Measurements from ENCODE around the gene TNS3. TPM values are rescaled to one million over a fixed set of nuclear protein-coding genes. Genes with fewer than 3 reads are reported as not detected.

The TNS3 gene
- polyA plus RNA-seq, 3 donors, result 5.2 to 30.3 (median 7.9) TPM

DNA sequence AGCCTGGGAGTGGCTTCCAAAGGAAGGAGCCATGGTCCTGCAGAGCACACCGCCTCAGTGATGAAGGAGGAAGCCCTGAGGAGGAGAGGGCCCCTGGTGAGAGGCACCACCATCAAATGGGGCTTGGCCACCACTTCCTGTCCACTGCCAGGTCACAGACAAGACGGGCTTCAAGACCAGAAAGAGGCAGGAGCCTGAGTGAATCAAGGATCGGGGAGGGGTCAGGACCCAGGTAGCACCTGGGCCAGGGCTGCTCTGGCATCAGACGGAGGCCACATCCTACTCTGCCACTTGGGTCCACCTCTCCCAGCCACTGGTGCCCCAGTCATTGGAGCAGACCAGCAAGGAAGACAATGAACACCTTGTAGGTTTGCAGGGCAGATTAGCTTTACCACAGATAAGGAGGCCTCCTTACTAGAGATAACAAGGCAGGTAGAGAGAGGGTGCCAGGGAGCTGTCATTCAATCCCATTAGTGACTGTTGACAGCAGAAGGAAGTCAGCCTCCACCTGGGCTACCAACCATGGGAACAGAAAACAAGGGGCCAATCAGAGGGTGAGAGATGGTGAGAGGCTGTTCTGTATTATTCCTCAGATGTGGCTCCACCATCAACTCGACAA, 143.4 kb downstream of the TNS3 start:
- H4K20me1 ChIP-seq (ENCODE audit: insufficient read depth, low read length), result peaks cover 60% of the 10 kb centered on the region
- Mint-ChIP-seq H3K36me3 (peaks cover 59 to 72% of the 10 kb centered on the region in 2 donors), H3K27ac (peak overlapping the region in 3 of 7 donors; percentile 31 to 54 (median 32)), H3K4me1 (no peaks in the 10 kb centered on the region), H3K9me3 (no peaks in the 10 kb centered on the region), H3K4me3 (no peak overlapping the region), H3K27me3 (ENCODE audit: low read depth in 3 of 3) (no peaks in the 10 kb centered on the region)
- no peak overlapping the region for H3K4me3 ChIP-seq (replicated peaks in 1 of 3; ENCODE audit: low read depth in 2 of 3, low read length in 3 of 3)
- no peak overlapping the region for H2AFZ ChIP-seq (ENCODE audit: insufficient read depth, low read depth, low read length, poor library complexity, severe bottlenecking)
- no peak overlapping the region for H3K9ac ChIP-seq (ENCODE audit: insufficient read depth, low read length, poor library complexity, severe bottlenecking)
- intact Hi-C loops (cut with micrococcal nuclease), result loop anchor here in 1 of 2 donors (10.0 kb wide), 1 partner anchor 376 kb away; no protein-coding TSS in a partner anchor
- H3K79me2 ChIP-seq (ENCODE audit: insufficient read depth, low read length), result peaks cover 19% of the 10 kb centered on the region
- no peaks in the 10 kb centered on the region for H3K4me1 ChIP-seq (ENCODE audit: control insufficient read depth in 1 of 2, insufficient read depth in 2 of 2, low read length in 2 of 2)
- H3K27me3 ChIP-seq (ENCODE audit: control insufficient read depth in 2 of 2, insufficient read depth in 2 of 2, low read length in 2 of 2), result no peaks in the 10 kb centered on the region
- H3K27ac ChIP-seq (ENCODE audit: low read depth in 1 of 2, low read length in 2 of 2), result peak overlapping the region in 1 of 2 donors; percentile 22
- no peaks in the 10 kb centered on the region for H3K9me3 ChIP-seq (replicated peaks in 1 of 2; ENCODE audit: control insufficient read depth in 1 of 2, insufficient read depth in 1 of 2, low read length in 2 of 2)
- 87% methylated on average over 5 of the region's 5 CpGs for WGBS (ENCODE audit: insufficient coverage)
- H3K36me3 ChIP-seq (replicated peaks in 1 of 2; ENCODE audit: control insufficient read depth in 1 of 2, insufficient read depth in 2 of 2, low read length in 2 of 2), result peaks cover 62 to 70% of the 10 kb centered on the region in 2 donors
- TF ChIP-seq, protein P1, sequence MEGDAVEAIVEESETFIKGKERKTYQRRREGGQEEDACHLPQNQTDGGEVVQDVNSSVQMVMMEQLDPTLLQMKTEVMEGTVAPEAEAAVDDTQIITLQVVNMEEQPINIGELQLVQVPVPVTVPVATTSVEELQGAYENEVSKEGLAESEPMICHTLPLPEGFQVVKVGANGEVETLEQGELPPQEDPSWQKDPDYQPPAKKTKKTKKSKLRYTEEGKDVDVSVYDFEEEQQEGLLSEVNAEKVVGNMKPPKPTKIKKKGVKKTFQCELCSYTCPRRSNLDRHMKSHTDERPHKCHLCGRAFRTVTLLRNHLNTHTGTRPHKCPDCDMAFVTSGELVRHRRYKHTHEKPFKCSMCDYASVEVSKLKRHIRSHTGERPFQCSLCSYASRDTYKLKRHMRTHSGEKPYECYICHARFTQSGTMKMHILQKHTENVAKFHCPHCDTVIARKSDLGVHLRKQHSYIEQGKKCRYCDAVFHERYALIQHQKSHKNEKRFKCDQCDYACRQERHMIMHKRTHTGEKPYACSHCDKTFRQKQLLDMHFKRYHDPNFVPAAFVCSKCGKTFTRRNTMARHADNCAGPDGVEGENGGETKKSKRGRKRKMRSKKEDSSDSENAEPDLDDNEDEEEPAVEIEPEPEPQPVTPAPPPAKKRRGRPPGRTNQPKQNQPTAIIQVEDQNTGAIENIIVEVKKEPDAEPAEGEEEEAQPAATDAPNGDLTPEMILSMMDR (IDR thresholded peaks at IDR 0.05), result no peak
- no peak for DNase-seq
- no peak overlapping the region for H3K4me2 ChIP-seq (replicated peaks; ENCODE audit: extremely low read depth, low read length, poor library complexity, severe bottlenecking)

DNA sequence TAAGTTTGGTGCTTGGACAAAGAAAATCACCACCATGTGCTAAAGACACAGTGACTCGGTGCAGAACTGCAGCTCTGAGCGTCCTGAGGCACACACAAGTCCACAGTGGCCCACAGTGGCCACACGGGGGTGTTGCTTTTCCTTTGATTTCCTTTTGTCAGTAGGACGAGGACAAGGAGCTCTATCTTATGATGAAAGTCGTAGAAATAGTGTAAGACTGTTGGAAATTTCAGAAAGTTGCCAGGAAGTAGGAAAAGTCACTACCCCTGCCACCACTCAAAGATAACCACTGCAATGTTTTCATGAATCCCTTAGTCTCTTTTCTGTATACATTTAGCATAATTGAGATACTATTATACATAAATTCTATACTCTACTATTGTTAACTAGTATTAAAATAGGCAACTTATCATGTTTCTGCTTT, 146.0 kb downstream of the TNS3 start:
- Mint-ChIP-seq H3K36me3 (peaks cover 77 to 85% of the 10 kb centered on the region in 2 donors), H3K4me3 (no peak overlapping the region), H3K9me3 (no peaks in the 10 kb centered on the region), H3K4me1 (no peaks in the 10 kb centered on the region), H3K27ac (peak overlapping the region in 1 of 7 donors; percentile 50), H3K27me3 (ENCODE audit: low read depth in 3 of 3) (no peaks in the 10 kb centered on the region)
- Histone ChIP-seq H3K4me1 (ENCODE audit: control insufficient read depth in 1 of 2, insufficient read depth in 2 of 2, low read length in 2 of 2) (no peaks in the 10 kb centered on the region), H3K36me3 (replicated peaks in 1 of 2; ENCODE audit: control insufficient read depth in 1 of 2, insufficient read depth in 2 of 2, low read length in 2 of 2) (peaks cover 72 to 85% of the 10 kb centered on the region in 2 donors), H2AFZ (ENCODE audit: insufficient read depth, low read depth, low read length, poor library complexity, severe bottlenecking) (no peak overlapping the region), H3K79me2 (ENCODE audit: insufficient read depth, low read length) (no peaks in the 10 kb centered on the region), H3K4me3 (replicated peaks in 1 of 3; ENCODE audit: low read depth in 2 of 3, low read length in 3 of 3) (no peak overlapping the region), H3K4me2 (replicated peaks; ENCODE audit: extremely low read depth, low read length, poor library complexity, severe bottlenecking) (no peak overlapping the region), H3K9me3 (replicated peaks in 1 of 2; ENCODE audit: control insufficient read depth in 1 of 2, insufficient read depth in 1 of 2, low read length in 2 of 2) (no peaks in the 10 kb centered on the region), H3K27ac (ENCODE audit: low read depth in 1 of 2, low read length in 2 of 2) (peak overlapping the region in 1 of 2 donors; percentile 16), H3K9ac (ENCODE audit: insufficient read depth, low read length, poor library complexity, severe bottlenecking) (no peak overlapping the region), H4K20me1 (ENCODE audit: insufficient read depth, low read length) (peaks cover 52% of the 10 kb centered on the region), H3K27me3 (ENCODE audit: control insufficient read depth in 2 of 2, insufficient read depth in 2 of 2, low read length in 2 of 2) (no peaks in the 10 kb centered on the region)
- 95% methylated on average over 2 of the region's 5 CpGs for WGBS (ENCODE audit: insufficient coverage)
- TF ChIP-seq, protein P1 (IDR thresholded peaks at IDR 0.05), result peak; percentile 35
- intact Hi-C loops (cut with micrococcal nuclease), result loop anchor here in 1 of 2 donors (10.0 kb wide), 1 partner anchor 379 kb away; no protein-coding TSS in a partner anchor
- no peak for DNase-seq

All from CD14-positive monocyte (primary cell).